ENCODE results near the gene SLC36A1.

SLC36A1 gene

GRCh38 chr5:151454166-151454565, 6.8 kb downstream of the SLC36A1 start:
- no peak for FAIRE-seq

GRCh38 chr5:151454889-151455288, 7.5 kb downstream of the SLC36A1 start:
- FAIRE-seq, result no peak

GRCh38 chr5:151456321-151456940, 9.0 kb downstream of the SLC36A1 start:
- no peak for FAIRE-seq

GRCh38 chr5:151458314-151458713, 10.9 kb downstream of the SLC36A1 start:
- no peak for FAIRE-seq

GRCh38 chr5:151459680-151460324, 12.4 kb downstream of the SLC36A1 start:
- FAIRE-seq, result no peak

- no peak for FAIRE-seq
These were observed 13.9 kb downstream of the SLC36A1 start for GRCh38 chr5:151461312-151461711.

- FAIRE-seq, result no peak
These were observed 16.0 kb downstream of the SLC36A1 start for GRCh38 chr5:151463137-151464029.

- no peak for FAIRE-seq
These were observed 16.7 kb downstream of the SLC36A1 start for GRCh38 chr5:151464101-151464500.

GRCh38 chr5:151465476-151465875, 18.1 kb downstream of the SLC36A1 start:
- no peak for FAIRE-seq

- FAIRE-seq, result no peak
These were observed 20.2 kb downstream of the SLC36A1 start for GRCh38 chr5:151467576-151467975.

- no peak for FAIRE-seq
These were observed 22.0 kb downstream of the SLC36A1 start for GRCh38 chr5:151469386-151469785.

- FAIRE-seq, result no peak
These were observed 22.6 kb downstream of the SLC36A1 start for GRCh38 chr5:151469992-151470391.

GRCh38 chr5:151470439-151470838, 23.0 kb downstream of the SLC36A1 start:
- FAIRE-seq, result no peak

- FAIRE-seq, result no peak
These were observed 23.9 kb downstream of the SLC36A1 start for GRCh38 chr5:151471276-151471675.

GRCh38 chr5:151474799-151475198, 27.4 kb downstream of the SLC36A1 start:
- FAIRE-seq, result no peak

- FAIRE-seq, result no peak
These were observed 28.0 kb downstream of the SLC36A1 start for GRCh38 chr5:151475388-151475787.

- FAIRE-seq, result no peak
These were observed 28.6 kb downstream of the SLC36A1 start for GRCh38 chr5:151476016-151476415.

GRCh38 chr5:151477101-151477500, 29.7 kb downstream of the SLC36A1 start:
- no peak for FAIRE-seq

- FAIRE-seq, result no peak
These were observed 33.2 kb downstream of the SLC36A1 start for GRCh38 chr5:151480384-151481293.

- FAIRE-seq, result no peak
These were observed 35.8 kb downstream of the SLC36A1 start for GRCh38 chr5:151483176-151483575.

GRCh38 chr5:151483647-151484046, 36.2 kb downstream of the SLC36A1 start:
- no peak for FAIRE-seq

- no peak for FAIRE-seq
These were observed 40.1 kb downstream of the SLC36A1 start for GRCh38 chr5:151487544-151487943.

GRCh38 chr5:151490627-151491026, 43.2 kb downstream of the SLC36A1 start:
- FAIRE-seq, result no peak
